GM12878 (cell line): Measurements from ENCODE around the gene NPTX1. TPM values are rescaled to one million over a fixed set of nuclear protein-coding genes. Genes with fewer than 3 reads are reported as not detected.

Experiments used
- ATAC-seq: fragments of 200-7000 bp; cut with Tn5 transposase; 3 replicates; pipeline ENCODE4 v1.9.1; 2020; ENCODE audit warnings: mild to moderate bottlenecking, moderate library complexity
- BruUV-seq: library from RNA; stranded (reverse); fragments of 400-500 nt; replicated peaks from 2 replicates; lab custom pipeline; 2021; lab: Mats Ljungman, UMichigan
- CTCF ChIA-PET: fragments of 300-600 bp; sonication (Branson Sonifier 250); formaldehyde crosslinking; extraction: SDS; loops from one replicate; lab custom pipeline; 2021; ENCODE audit warnings: inconsistent platforms; lab: Yijun Ruan, JAX
- POLR2A ChIA-PET: fragments of 350-600 bp; formaldehyde crosslinking; extraction: SDS; loops from one replicate; lab custom pipeline; 2021; ENCODE audit warnings: inconsistent platforms; lab: Charles Lee
- RAD21 ChIA-PET: fragments of 300-600 bp; sonication (Branson Sonifier 250); formaldehyde crosslinking; loops from one replicate; lab custom pipeline; 2023; ENCODE audit warnings: antibody characterized with exemption; ENCODE audit not compliant: unreplicated experiment; lab: Charles Lee
- SMC1A ChIA-PET: fragments of 300-600 bp; sonication (Branson Sonifier 250); formaldehyde crosslinking; loops from one replicate; lab custom pipeline; 2023; ENCODE audit not compliant: unreplicated experiment, uncharacterized antibody; lab: Charles Lee
- DNase-seq: peaks from one replicate; pipeline ENCODE4 v3.0.0-alpha.2; 2011; ENCODE audit warnings: low read depth, low spot score
- FAIRE-seq: peaks from 3 replicates; lab custom pipeline; 2011; peaks lifted over from hg19 to GRCh38; lab: Jason Lieb, UNC
- H2AFZ ChIP-seq: 2 replicates; pipeline ENCODE4 v1.6.0; 2011; ENCODE audit warnings: low read depth, low read length, control low read depth; ENCODE audit not compliant: control insufficient read depth
- H3K27ac ChIP-seq: 2 replicates; pipeline ENCODE4 v1.5.1; 2011; ENCODE audit warnings: control low read depth; ENCODE audit not compliant: control insufficient read depth, insufficient read depth
- H3K27me3 ChIP-seq, 2 experiments: replicated peaks in 1 of 2; 2 replicates each; pipeline versions ENCODE4 v1.6.0 to v1.6.1; 2011; ENCODE audit warnings: low read length in 1 of 2; ENCODE audit not compliant: control insufficient read depth in 2 of 2, insufficient read depth in 2 of 2
- H3K36me3 ChIP-seq, 2 experiments: 2 replicates each; pipeline ENCODE4 v1.5.1; 2011; ENCODE audit warnings: low read length in 1 of 2; ENCODE audit not compliant: control insufficient read depth in 2 of 2, insufficient read depth in 2 of 2
- H3K4me1 ChIP-seq: 2 replicates; pipeline ENCODE4 v1.6.1; 2011; ENCODE audit warnings: mild to moderate bottlenecking, low read length, moderate library complexity, mixed read lengths; ENCODE audit not compliant: control insufficient read depth, insufficient read depth
- H3K4me2 ChIP-seq: 2 replicates; pipeline ENCODE4 v1.6.0; 2011; ENCODE audit warnings: control low read depth; ENCODE audit not compliant: control insufficient read depth, insufficient read depth
- H3K4me3 ChIP-seq: fragments of 200-600 bp; sonication (generic); 2 replicates; pipeline ENCODE4 v1.5.1; 2016
- H3K79me2 ChIP-seq: 2 replicates; pipeline ENCODE4 v1.6.0; 2011; ENCODE audit warnings: low read length; ENCODE audit not compliant: control insufficient read depth, insufficient read depth
- H3K9ac ChIP-seq: 2 replicates; pipeline ENCODE4 v1.8.0; 2011; ENCODE audit warnings: low read length, control low read depth, mixed read lengths; ENCODE audit not compliant: control insufficient read depth, insufficient read depth
- H3K9me3 ChIP-seq: replicated peaks from 3 replicates; pipeline ENCODE4 v1.5.1; 2011; ENCODE audit warnings: mild to moderate bottlenecking, low read length; ENCODE audit not compliant: control insufficient read depth, insufficient read depth
- H4K20me1 ChIP-seq: 2 replicates; pipeline ENCODE4 v1.6.0; 2011; ENCODE audit not compliant: control insufficient read depth, insufficient read depth
- DPF2 ChIP-seq: fragments of 450-650 bp; IDR thresholded peaks from 2 replicates; pipeline ENCODE4 v1.6.1; 2017; ENCODE audit warnings: mild to moderate bottlenecking
- EED ChIP-seq: sonication (generic); IDR thresholded peaks from 2 replicates; pipeline ENCODE4 v1.6.1; 2016; ENCODE audit warnings: antibody characterized with exemption, low read depth
- FOXM1 ChIP-seq: IDR thresholded peaks from 2 replicates; pipeline ENCODE4 v1.6.1; 2012; ENCODE audit warnings: low read depth, mild to moderate bottlenecking, inconsistent platforms, low read length, moderate library complexity
- MLLT1 ChIP-seq: fragments of 450-650 bp; IDR thresholded peaks from 2 replicates; pipeline ENCODE4 v1.6.1; 2016; ENCODE audit warnings: mild to moderate bottlenecking
- PBX3 ChIP-seq: IDR thresholded peaks from 2 replicates; pipeline ENCODE4 v1.6.1; 2011; ENCODE audit warnings: mild to moderate bottlenecking, low read depth, low read length, moderate library complexity; ENCODE audit not compliant: insufficient replicate concordance
- POLR2A ChIP-seq: IDR thresholded peaks from 2 replicates; pipeline ENCODE4 v1.6.1; 2011; ENCODE audit warnings: low read depth, mild to moderate bottlenecking, low read length
- SMAD1 ChIP-seq: fragments of 450-650 bp; IDR thresholded peaks from 2 replicates; pipeline ENCODE4 v1.6.1; 2018; ENCODE audit warnings: mild to moderate bottlenecking, low read depth; ENCODE audit not compliant: partially characterized antibody
- TAF1 ChIP-seq: IDR thresholded peaks from 2 replicates; pipeline ENCODE4 v1.6.1; 2011; ENCODE audit warnings: mild to moderate bottlenecking, low read depth, low read length, borderline replicate concordance
- ZBED1 ChIP-seq: IDR thresholded peaks from 2 replicates; pipeline ENCODE4 v1.6.1; 2016; ENCODE audit warnings: borderline replicate concordance
- WGBS: methylation state at CpG from one replicate; pipeline ENCODE4 v1.1.6; 2016; ENCODE audit warnings: low lambda C conversion rate; ENCODE audit not compliant: insufficient replicate concordance, insufficient coverage; ENCODE audit errors: missing lambda C conversion rate; 5-methylcytosine and 5-hydroxymethylcytosine counted together
- in situ Hi-C: fragments of 300-500 bp; cut with MboI; formaldehyde crosslinking; loops from 9 replicates; pipeline ENCODE4 v1.14.3; 2018; ENCODE audit warnings: mixed read lengths
- intact Hi-C: fragments of 100-400 bp; cut with micrococcal nuclease; formaldehyde crosslinking; loops from one replicate; pipeline ENCODE4 v1.14.2; 2022; ENCODE audit not compliant: unreplicated experiment
- polyA plus RNA-seq, 11 experiments: library from polyadenylated mRNA; depleted of rRNA in 4 of 11; unstranded in 6 of 11; stranded (reverse) in 5 of 11; fragments of >200 nt; fragmentation: Nextera tagmentation in 4 of 11; fragmentation: Illumina TruSeq in 1 of 11; extraction: Ambion mirVana in 4 of 11; extraction: Trizol in 1 of 11; gene quantifications; 1 replicate in 1 of 11; 2 replicates in 10 of 11; pipeline versions ENCODE4 v1.2.1 to v1.2.3, GENCODE V29; 2011 to 2016; ENCODE audit warnings: inconsistent platforms in 2 of 11, missing spikeins in 2 of 11, low read depth in 1 of 11
- total RNA-seq, 4 experiments: library from RNA; depleted of rRNA in 3 of 4; stranded (reverse); fragments of >200 nt in 3 of 4; fragmentation: Illumina TruSeq in 1 of 4; extraction: Trizol in 1 of 4; gene quantifications; 2 replicates each; pipeline versions ENCODE4 v1.2.1 to v1.2.3, GENCODE V29; 2013 to 2021
- TF ChIP-seq, protein P1 (sequence below): IDR thresholded peaks from 2 replicates; pipeline ENCODE4 v1.6.1; 2011; ENCODE audit warnings: borderline replicate concordance, low read depth, mild to moderate bottlenecking, moderate library complexity, low read length; ENCODE audit not compliant: insufficient read depth, poor library complexity, severe bottlenecking
- TF ChIP-seq, protein P2 (sequence below): fragments of 450-650 bp; IDR thresholded peaks from 2 replicates; pipeline ENCODE4 v1.6.1; 2017; ENCODE audit warnings: borderline replicate concordance

The NPTX1 gene
- total and polyA plus RNA-seq, 10 of the 15 experiments (the other 5 are each of a cell fraction or from before 2014, with no cell fraction given): not detected

DNA sequence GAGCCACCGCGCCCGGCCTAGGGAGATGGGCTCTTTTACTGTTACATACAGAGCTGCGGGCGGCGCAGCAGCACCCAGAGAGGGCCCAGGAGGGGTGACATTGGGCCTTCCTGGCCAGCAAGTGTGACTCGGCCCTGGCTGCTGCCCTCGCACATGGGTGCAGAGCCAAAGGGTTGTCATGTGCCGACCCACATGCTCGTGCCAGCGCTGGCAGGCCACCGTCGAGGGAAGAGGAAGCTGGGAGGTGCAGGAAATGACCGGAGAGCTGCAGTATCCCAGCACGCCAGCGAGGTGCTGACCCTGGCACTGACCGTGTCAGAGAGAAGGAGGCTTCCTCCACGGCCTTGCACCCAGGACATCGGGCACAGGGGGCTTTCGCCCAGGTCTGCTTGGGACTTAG lies 53.4 kb downstream of the NPTX1 start:
- Histone ChIP-seq H4K20me1 (no peaks in the 10 kb centered on the region; the same call in 1 of the 2 replicates), H3K27ac (no peak overlapping the region), H3K4me1 (peaks cover 3% of the 10 kb centered on the region), H3K79me2 (no peaks in the 10 kb centered on the region), H2AFZ (no peak overlapping the region), H3K27me3 (no peaks in the 10 kb centered on the region), H3K9me3 (no peaks in the 10 kb centered on the region), H3K4me2 (no peak overlapping the region), H3K9ac (no peak overlapping the region), H3K36me3 (no peaks in the 10 kb centered on the region), H3K4me3 (no peak overlapping the region)
- no peak for DNase-seq
- ChIA-PET RAD21 (no interaction called here), CTCF (no interaction called here), SMC1A (no interaction called here), POLR2A (no interaction called here)
- no TSS peak for BruUV-seq
- FAIRE-seq: no peak
- in situ Hi-C loops (no loop called here), intact Hi-C loops (loop anchor here (10.0 kb wide), 1 partner anchor 312 kb away; no protein-coding TSS in a partner anchor)
- 61% methylated on average over 18 of the region's 20 CpGs for WGBS
- TF ChIP-seq EED (no peak), FOXM1 (no peak), POLR2A (0 out of 2 replicates have a peak, but pooled peaks have one; percentile 31), MLLT1 (no peak)
- ATAC-seq: no peak

- in situ Hi-C loops: no loop called here
- intact Hi-C loops: loop anchor here (10.0 kb wide), 1 partner anchor 313 kb away; no protein-coding TSS in a partner anchor
- CTCF ChIA-PET: no interaction called here
- TF ChIP-seq, protein P1, sequence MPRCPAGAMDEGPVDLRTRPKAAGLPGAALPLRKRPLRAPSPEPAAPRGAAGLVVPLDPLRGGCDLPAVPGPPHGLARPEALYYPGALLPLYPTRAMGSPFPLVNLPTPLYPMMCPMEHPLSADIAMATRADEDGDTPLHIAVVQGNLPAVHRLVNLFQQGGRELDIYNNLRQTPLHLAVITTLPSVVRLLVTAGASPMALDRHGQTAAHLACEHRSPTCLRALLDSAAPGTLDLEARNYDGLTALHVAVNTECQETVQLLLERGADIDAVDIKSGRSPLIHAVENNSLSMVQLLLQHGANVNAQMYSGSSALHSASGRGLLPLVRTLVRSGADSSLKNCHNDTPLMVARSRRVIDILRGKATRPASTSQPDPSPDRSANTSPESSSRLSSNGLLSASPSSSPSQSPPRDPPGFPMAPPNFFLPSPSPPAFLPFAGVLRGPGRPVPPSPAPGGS: no peak
- TF ChIP-seq DPF2 (no peak), PBX3 (no peak), SMAD1 (no peak), ZBED1 (no peak), TAF1 (no peak)
- TF ChIP-seq, protein P2, sequence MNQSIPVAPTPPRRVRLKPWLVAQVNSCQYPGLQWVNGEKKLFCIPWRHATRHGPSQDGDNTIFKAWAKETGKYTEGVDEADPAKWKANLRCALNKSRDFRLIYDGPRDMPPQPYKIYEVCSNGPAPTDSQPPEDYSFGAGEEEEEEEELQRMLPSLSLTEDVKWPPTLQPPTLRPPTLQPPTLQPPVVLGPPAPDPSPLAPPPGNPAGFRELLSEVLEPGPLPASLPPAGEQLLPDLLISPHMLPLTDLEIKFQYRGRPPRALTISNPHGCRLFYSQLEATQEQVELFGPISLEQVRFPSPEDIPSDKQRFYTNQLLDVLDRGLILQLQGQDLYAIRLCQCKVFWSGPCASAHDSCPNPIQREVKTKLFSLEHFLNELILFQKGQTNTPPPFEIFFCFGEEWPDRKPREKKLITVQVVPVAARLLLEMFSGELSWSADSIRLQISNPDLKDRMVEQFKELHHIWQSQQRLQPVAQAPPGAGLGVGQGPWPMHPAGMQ: no peak
These were observed 54.1 kb downstream of the NPTX1 start for GRCh38 chr17:80422276-80422675.

More at GRCh38 chr17:80422276-80422675, 54.1 kb downstream of the NPTX1 start:
- no peak for FAIRE-seq
- POLR2A ChIA-PET: no interaction called here
- no TSS peak for BruUV-seq
- ATAC-seq: no peak
- SMC1A ChIA-PET: no interaction called here
- Histone ChIP-seq H3K27me3 (no peaks in the 10 kb centered on the region), H3K9ac (no peak overlapping the region), H2AFZ (no peak overlapping the region), H3K9me3 (no peaks in the 10 kb centered on the region), H3K4me2 (no peak overlapping the region), H3K27ac (no peak overlapping the region), H4K20me1 (no peaks in the 10 kb centered on the region; the same call in 1 of the 2 replicates), H3K4me1 (peaks cover 3% of the 10 kb centered on the region), H3K79me2 (no peaks in the 10 kb centered on the region), H3K36me3 (no peaks in the 10 kb centered on the region; a peak in 1 of 4 replicates), H3K4me3 (no peak overlapping the region)
- no peak for DNase-seq
- RAD21 ChIA-PET: no interaction called here
- 76% methylated on average over 17 of the region's 18 CpGs for WGBS
